Fibroblast of pulmonary artery (primary cell): ENCODE data around the gene TAX1BP3.

Experiments used
- DNase-seq: peaks from one replicate; pipeline ENCODE4 v3.0.0-alpha.2; 2010; ENCODE audit warnings: low read depth
- H3K4me3 ChIP-seq: replicated peaks from 2 replicates; pipeline ENCODE4 v1.5.1; 2011; ENCODE audit warnings: low read depth, mild to moderate bottlenecking, control low read depth, low read length, moderate library complexity
- CTCF ChIP-seq: IDR thresholded peaks from 2 replicates; pipeline ENCODE4 v1.5.1; 2011; ENCODE audit warnings: mild to moderate bottlenecking, control low read depth, low read length, inconsistent platforms; ENCODE audit errors: missing control alignments

Gene TAX1BP3

GRCh38 chr17:3658784-3659449 is 9.5 kb downstream of the TAX1BP3 start:
- H3K4me3 ChIP-seq, result no peak overlapping the region
- DNase-seq, result no peak
- TF ChIP-seq CTCF, result no peak

GRCh38 chr17:3657874-3658783 is 10.2 kb downstream of the TAX1BP3 start:
- TF ChIP-seq CTCF, result no peak
- no peak for DNase-seq
- no peak overlapping the region for H3K4me3 ChIP-seq

GRCh38 chr17:3657588-3657869 is 10.8 kb downstream of the TAX1BP3 start:
- DNase-seq, result no peak
- no peak overlapping the region for H3K4me3 ChIP-seq
- no peak for TF ChIP-seq CTCF

GRCh38 chr17:3656755-3657587 is 11.4 kb downstream of the TAX1BP3 start:
- no peak for DNase-seq
- TF ChIP-seq CTCF, result no peak
- H3K4me3 ChIP-seq, result no peak overlapping the region

- TF ChIP-seq CTCF, result no peak
- H3K4me3 ChIP-seq, result no peak overlapping the region
These were observed 12.0 kb downstream of the TAX1BP3 start for GRCh38 chr17:3656353-3656752.

GRCh38 chr17:3655766-3656165 is 12.6 kb downstream of the TAX1BP3 start:
- H3K4me3 ChIP-seq, result no peak overlapping the region
- no peak for DNase-seq
- TF ChIP-seq CTCF, result no peak

More at GRCh38 chr17:3656353-3656752, 12.0 kb downstream of the TAX1BP3 start:
- DNase-seq, result no peak
